Jurkat, Clone E6-1 (cell line): ENCODE data around the gene NRIP1.
A peak's percentile ranks its signal among the peaks of the same experiment; 100 is the strongest.

Experiments used
- DNase-seq: peaks from one replicate; pipeline ENCODE4 v3.0.0-alpha.2; 2011; ENCODE audit warnings: low read depth, low spot score
- H3K4me3 ChIP-seq: 2 replicates; pipeline ENCODE4 v1.5.1; 2011; ENCODE audit warnings: mild to moderate bottlenecking, low read length, control low read depth, moderate library complexity

The NRIP1 gene

DNA sequence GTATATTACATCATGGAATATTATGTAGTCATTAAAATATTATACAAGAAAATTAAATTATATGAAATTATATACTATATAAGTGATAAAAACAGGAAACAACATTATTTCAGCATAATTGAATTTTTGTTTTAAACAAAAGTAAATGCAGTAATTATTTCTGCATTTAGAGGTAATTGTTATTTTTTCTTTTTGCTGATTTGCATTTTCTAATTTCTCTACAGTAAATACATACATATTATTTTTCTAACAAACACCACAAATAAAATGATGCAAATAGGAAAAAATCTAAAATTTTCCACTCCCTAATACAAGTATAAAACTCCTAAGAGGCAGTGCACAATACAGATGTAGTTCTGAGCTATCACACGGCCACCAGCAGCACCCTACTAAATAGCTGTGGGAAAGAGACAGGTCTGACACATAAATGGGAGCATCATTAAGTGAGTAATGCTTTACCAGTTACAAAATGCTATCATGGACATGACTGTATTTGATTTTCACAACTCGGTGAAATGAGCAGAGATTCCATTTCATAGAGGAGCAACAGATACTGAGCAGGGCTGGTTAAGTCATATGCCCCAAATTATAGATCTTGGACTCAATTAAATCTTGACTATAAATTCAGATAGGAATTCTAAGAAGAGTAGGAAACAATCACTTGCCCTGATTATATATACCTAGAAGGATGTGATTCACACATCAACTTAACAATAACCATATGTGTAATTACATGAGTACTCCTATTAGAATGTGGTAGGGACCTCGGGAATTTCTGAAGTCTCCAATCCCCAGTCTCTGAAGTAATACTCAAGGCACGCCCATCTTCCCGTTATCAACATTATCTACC is 49.0 kb downstream of the NRIP1 start:
- no peak overlapping the region for H3K4me3 ChIP-seq
- no peak for DNase-seq

DNA sequence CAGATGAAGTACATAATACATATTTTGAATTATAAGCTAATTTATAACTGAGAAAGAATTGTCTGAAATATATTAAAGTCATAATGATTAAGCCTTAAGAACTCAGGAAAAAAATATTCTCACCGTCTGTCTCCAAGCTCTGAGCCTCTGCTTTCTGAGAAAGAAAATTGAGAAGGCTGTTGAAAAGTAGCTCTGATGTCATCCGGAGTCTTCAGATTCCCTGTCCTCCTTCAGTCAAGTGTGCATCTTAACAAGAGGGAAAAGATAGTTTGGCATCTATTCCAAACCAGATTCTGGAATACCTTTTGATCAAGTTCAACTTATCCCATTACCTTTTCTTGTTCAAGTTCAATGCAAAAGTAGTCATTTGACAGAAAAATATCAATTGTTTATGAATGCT is 50.6 kb downstream of the NRIP1 start:
- no peak overlapping the region for H3K4me3 ChIP-seq
- DNase-seq: no peak

DNA sequence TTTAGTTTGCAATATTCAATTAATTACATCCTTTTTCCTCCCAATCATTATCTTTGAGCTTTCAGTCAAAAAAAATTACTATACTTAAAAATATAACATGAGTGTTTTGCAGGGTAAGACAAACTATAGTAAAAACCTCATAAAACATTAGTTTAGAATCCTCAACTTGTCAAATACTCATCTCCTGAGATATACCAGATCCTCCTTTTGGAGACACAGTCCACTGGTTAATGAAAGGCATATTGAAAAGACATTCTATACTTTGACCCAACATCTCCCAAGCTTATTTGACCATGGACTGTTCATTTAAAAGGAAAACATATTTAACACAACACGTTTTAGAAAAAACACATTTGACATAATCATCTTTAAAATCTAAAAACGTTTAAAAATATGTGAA is 52.8 kb downstream of the NRIP1 start:
- no peak for DNase-seq
- H3K4me3 ChIP-seq: no peak overlapping the region

DNA sequence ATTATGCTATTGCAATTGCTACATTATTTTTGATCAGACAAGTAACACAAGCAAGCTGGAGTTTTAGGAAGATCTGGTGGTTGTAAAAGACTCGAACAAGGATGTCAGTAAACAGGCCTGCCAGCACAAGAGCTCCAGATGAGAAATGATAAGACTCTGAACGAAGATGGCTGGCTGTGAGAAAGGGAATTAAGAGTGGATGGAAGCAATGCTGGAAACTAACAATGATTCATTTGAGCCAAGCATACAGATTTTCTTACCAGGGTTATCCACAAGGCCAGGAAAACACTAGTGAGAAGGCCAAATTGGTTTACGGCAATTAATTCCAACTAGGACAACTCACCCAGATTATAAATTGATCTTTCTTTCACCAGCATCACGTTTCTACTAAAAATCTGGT is 54.2 kb downstream of the NRIP1 start:
- DNase-seq: no peak
- H3K4me3 ChIP-seq: no peak overlapping the region

DNA sequence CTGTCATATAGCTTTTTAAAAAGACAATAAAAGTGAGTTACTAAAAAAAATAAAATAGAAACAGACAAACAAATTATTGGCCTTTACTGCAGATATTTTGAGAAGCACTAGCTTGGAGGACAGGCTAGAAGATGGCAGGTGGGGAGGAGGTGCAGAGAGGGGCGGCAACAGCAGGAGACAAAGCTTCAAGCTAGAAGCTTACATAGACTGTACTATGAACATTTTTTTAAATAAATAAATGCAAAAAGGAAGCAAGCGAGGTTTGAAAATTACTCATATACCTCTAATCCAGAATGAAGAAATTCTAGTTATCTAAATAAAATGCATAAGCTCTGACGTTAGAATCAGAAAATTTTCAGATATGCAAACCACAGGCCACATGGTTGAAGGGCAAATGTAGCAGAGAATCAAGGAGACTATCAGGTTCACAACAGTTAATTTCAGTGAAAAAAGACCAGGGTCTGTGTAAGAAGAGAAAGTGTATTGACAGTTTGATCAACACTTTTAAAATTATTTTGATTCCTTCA is 54.9 kb downstream of the NRIP1 start:
- no peak for DNase-seq
- H3K4me3 ChIP-seq: no peak overlapping the region

DNA sequence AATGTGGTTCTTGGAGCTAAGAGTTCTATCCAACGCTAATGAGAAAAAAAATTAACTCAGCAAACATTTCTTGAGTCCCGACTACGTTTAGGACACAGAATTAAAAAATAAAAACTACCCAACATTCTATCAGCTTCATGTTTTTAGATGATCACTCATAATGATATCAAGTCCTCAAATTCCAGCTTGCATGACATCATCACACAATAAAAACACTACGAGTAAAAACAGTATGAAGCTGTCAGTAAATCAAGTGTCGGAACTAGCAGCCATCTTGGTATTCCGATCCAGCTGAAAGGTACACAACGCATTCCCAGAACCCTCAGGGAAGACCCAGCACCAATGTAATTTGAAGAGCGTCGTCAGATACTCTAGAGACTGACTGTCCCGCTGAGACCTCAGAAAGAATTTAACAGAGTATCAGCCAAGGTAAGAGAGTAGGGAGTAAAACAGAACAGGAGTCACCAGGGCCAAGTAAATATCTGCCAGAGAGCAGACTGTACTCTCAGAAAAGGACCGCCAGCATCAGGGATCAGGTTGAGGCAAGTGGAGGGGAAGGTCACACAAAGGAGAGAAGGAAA is 57.0 kb downstream of the NRIP1 start:
- DNase-seq: no peak
- no peak overlapping the region for H3K4me3 ChIP-seq

DNA sequence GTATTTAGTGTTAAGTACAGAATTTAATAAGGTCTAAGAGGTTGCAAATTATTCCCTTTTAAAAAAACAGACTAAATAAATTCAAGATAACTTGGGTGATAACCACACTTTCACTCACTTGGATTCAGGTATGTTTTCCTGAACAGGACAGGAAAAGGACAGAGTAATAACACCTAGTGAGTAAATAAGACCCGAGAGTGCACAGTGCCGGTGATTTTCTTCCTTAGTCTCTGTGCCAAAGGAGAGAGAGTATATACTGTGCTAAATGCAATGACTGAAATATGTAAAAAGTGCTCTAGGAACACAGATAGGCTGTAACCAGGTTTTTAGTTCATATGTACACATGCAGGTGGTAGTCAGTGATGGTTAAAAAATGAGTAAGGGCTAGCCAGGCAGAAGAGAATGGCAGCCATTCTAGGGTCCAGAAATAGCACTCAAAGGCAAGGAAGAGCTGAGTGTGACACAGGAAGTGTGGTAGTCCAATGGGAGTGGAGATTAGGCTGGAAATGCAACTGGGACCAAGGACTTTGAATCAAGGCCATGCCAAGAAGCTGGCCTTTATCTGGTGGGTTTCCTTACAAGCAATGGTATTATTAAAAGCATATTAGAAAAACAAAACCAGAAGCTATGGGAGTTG is 58.1 kb downstream of the NRIP1 start:
- H3K4me3 ChIP-seq: no peak overlapping the region
- DNase-seq: no peak

DNA sequence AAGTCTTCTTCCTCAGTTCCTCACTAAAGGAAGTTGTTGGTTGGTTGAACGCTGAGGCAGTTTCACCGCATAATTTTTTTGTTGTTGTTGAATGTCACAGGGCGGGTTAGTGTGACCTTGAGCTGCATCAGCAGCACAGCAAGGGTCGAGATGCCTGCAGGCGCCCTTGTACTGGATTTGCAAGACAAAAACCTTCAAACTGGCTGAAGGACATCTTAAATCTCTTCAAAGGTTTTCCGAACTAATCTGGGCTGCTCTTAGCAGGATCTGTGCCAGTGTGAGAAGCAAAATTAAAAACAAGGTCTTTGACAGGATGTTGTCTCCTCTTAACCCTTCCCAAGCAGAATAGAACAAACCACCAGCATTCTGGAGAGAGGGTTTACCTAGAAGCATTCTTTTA is 59.4 kb downstream of the NRIP1 start:
- H3K4me3 ChIP-seq: peak overlapping the region; percentile 22
- peak; percentile 10 for DNase-seq

DNA sequence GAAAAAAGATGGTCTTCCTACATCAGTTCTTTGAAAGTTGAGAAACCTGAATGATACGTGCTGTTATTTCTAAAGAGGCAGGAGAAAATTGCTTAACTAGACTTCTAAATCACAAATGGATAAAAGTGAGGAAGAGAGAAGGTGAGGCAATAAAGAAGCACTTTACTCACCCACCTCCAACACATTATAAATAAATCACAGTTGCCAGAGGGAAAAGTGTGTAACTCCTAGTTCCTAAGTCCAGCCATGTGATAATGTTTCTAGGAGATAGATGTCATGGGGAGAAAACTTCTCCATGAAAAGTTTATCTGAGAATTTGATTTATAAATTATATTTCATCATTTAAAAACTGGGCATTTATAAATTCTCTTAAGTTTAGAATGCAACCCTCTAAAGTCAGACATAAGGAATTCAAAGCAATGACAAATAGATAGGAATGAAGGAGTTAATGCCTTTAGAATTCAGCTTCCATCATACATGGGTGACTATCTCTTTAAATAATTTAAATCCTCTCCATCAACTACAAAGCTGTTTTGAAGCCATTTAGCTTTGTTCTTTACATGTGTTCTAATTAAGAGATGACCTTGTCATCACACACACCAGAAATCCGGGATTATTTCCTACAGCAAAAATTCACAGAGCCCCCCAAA is 60.0 kb downstream of the NRIP1 start:
- H3K4me3 ChIP-seq: peak overlapping the region; percentile 22; the same call in 1 of the 2 replicates
- no peak for DNase-seq

DNA sequence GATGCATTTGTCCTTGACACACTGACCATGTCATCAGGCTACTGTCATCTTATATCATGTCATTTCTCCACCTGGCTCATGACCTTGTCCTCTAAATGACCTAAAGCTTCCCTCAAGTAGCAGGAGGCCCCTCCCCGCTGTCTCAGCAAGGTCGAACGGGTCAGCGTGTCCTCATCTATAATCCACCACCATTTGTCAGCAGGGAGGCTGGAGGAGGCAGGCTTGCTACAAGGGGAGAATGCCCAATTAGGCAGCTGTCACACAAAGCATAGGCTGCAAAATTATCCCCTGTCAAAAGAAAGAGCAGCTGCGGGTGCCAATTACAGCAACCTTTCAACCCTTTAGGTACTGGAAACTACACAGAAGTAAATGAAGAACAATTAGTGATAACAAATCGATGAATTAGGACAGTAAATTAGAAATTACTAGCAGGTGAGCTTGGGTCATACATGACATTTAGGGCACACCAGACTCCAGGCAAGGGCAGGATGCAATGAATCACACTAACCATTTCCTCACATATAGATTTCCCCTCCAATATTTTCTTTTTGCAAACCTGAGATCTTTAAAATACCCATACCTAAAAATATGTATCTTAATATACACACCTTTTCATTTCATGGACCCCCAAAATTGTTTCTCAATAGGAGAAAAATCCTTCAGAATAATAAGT is 61.2 kb downstream of the NRIP1 start:
- DNase-seq: no peak
- H3K4me3 ChIP-seq: no peak overlapping the region

DNA sequence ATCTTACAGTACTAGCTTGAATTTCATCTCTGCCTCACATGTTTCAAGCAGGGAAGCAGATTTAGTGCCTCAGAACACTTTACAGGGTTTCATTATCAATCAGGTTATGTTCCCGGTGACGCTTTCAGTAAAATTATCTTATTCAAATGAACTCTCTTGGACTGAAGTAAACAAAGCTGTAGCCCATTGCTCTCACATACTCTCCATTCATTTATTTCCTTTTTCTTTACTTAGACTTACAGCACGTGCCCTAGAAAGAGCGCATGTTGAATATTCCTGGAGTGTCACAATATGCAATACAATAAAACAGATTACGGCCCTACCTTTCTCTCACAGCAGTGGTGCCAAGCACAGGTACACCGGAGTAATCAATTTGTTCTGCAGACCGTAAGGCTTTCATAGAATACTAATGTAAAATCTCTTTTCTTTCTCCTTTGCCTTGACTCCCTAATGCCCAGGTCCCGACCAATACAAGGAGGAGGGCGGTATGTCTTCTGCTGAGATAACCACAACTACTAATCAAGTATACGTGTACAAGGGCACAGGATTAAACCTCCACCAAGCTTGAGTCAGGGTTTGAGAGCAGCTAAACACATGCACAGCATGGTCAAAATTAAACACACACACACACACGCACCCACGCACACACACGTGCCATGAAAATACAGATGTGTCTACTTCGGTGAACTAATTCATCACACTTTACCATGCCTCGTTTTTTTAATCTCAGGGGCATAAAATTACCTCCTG is 62.8 kb downstream of the NRIP1 start:
- no peak for DNase-seq
- no peak overlapping the region for H3K4me3 ChIP-seq

DNA sequence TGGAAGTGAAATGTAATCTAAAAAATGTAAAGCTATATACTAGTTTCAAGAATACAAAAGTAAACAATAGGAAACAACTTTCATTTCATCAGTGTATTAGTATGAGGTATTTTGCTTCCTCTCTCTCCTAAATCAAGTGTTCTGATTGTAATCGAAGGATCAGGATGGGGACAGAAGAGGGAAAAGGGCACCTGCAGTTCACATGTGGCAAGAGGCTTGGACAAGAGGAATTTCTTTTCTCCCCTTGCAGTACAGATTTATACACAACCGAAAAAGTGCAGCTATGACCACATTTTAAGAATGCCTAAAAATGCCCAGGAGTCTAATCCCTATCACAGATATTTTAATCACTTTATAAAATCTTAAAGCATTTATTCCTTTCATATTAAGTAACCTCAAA is 63.7 kb downstream of the NRIP1 start:
- no peak for DNase-seq
- no peak overlapping the region for H3K4me3 ChIP-seq

DNA sequence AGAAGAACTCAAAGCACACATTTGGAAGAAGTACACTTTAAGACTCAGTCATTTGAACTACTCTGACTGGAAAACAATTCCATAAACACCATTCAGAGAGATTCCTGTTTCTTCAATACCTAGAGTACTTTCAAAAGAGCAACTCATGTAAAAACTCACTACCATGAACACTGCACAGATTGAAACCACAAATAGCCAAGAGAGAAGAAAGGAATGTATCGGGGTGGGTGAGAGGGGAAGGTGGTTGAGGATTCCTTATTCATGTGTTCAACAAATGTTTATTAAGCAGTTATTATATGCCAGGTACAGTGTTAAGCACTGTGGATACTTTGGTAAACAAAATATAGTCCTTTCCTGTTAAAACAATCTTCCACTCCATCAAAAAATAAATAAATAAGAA is 64.7 kb downstream of the NRIP1 start:
- H3K4me3 ChIP-seq: no peak overlapping the region
- no peak for DNase-seq

DNA sequence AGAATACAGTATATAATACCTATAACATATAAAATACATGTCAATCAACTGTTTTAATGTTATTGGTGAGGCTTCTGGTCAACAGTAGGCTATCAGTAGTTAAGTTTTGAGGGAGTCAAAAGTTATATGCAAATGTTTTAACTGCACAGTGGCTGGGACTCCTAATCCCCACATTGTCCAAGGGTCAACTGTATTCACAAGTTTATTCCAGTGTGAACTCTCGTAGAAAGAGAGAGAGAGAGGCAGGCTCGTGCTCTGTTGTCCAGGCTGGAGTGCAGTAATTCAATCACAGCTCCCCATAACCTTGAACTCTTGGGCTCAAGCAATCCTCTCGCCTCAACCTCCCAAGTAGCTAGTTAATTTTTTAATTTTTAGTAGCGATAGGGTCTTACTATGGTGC is 66.0 kb downstream of the NRIP1 start:
- no peak overlapping the region for H3K4me3 ChIP-seq
- no peak for DNase-seq

DNA sequence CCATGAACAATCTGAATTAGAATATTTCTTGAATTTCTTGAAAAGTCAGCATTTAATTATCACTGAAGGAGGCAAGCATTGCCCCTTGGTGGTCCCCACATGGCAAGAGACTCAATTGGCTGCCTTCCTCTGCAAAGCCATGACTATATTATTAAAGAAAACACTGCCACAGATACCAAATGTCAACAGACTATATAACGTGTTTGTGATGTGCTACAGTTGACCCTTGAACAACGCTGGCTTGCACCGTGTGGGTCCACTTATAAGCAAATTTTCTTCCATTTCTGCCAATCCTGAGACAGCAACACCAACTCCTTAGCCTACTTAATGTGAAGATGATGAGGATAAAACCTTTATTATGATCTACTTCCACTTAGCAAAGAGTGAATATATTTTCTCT is 66.5 kb downstream of the NRIP1 start:
- no peak overlapping the region for H3K4me3 ChIP-seq
- DNase-seq: no peak

DNA sequence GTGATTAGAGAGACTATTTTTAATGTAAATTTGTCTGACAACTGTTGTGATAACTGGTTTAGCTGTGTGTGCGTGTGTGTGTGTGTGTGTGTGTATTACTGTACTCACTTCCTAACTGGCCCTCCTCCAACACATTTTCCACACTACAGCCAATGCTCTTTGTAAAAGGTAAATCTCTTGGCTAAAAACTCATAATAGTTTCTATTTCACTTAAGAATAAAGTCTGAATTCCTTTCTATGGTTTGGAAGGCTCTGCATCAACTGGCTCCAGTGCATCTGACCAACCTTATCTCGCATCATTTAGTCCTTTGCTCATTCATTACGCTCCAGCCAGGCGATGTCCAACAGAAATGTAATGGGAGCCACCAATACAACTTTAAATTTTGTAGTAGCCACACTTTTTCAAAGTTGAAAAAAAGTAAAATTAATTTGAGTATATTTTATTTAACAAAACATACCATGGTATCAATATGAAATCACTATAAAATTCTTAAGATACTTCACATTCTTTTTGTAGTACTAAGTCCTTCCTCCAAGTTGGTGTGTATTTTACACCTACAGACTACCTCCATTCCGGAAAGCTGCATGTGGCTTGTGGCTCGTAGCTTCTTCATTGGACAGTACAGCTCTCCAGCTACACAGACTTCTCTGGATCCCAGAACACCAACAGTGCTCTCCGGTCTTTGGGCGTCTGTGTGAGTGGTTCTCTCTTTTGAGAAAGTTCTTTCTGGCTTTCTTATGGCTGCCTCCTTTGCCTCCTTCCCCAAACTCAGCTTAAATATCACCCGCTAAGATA is 68.9 kb downstream of the NRIP1 start:
- H3K4me3 ChIP-seq: no peak overlapping the region
- DNase-seq: no peak

DNA sequence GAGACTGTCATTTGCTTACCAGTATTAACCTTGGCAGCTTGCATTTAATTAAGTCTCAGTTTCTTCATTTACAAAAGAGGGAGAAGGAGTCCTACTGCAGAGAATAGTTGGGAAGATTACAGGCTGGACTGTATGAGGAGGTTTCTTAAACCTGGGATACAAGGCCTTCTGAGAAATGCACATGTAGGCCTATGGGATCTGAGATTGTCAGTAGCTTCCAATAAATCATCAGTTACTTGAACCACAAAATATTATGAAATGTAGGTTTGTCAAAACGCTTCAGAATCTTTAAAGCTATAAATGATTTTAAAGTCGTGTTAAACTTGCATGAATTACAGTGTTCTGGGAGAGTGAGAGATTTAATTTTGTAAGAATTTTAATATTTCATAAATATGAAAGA is 69.6 kb downstream of the NRIP1 start:
- no peak overlapping the region for H3K4me3 ChIP-seq
- no peak for DNase-seq

DNA sequence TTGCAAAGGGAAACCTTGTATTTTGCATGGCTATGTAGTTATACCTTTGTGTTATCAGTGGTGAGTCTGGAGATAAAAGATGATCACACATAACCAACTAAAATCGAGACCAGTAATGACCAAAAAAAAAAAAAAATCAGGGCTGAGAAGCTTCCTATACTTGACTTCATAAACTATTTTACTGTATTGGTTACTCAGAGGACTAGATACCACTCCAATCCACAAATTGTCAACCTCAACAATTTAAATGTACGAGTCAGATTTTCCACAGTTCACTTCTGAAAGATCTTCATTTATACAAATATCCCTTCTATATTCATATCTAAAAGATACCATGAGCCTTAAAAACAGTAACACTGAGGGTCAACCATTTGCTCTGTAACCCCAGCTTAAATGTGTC is 71.7 kb downstream of the NRIP1 start:
- H3K4me3 ChIP-seq: no peak overlapping the region
- no peak for DNase-seq
